K562 (cell line): ENCODE results near the gene PTGES3. TPM values are rescaled to one million over a fixed set of nuclear protein-coding genes. Genes with fewer than 3 reads are reported as not detected.

Experiments used
- ATF1 ChIP-seq, 2 experiments: fragments of 450-650 bp in 1 of 2; IDR thresholded peaks; 2 replicates each; pipeline ENCODE4 v1.6.1; 2016; ENCODE audit warnings: missing compliant biosample characterization in 1 of 2, missing genetic modification characterization in 1 of 2
- BMI1 ChIP-seq: fragments of 150-350 bp; IDR thresholded peaks from 2 replicates; pipeline ENCODE4 v1.6.1; 2014; ENCODE audit warnings: low read length
- EGR1 ChIP-seq: fragments of 450-650 bp; conservative IDR thresholded peaks from 2 replicates; pipeline ENCODE4 v1.6.1; 2017; ENCODE audit warnings: mild to moderate bottlenecking
- ESRRA ChIP-seq: fragments of 450-650 bp; IDR thresholded peaks from 2 replicates; pipeline ENCODE4 v1.6.1; 2014; ENCODE audit warnings: low read depth, mild to moderate bottlenecking, moderate library complexity, borderline replicate concordance
- FOXA3 ChIP-seq, 2 experiments: fragments of 450-650 bp in 1 of 2; sonication (generic) in 1 of 2; formaldehyde crosslinking; IDR thresholded peaks in 1 of 2; conservative IDR thresholded peaks in 1 of 2; 2 replicates each; pipeline versions ENCODE4 v1.4.0 to v1.8.0; 2020 to 2022; ENCODE audit warnings: mild to moderate bottlenecking in 2 of 2, missing genetic modification reagents in 1 of 2
- KAT7 ChIP-seq: sonication (generic); formaldehyde crosslinking; IDR thresholded peaks from 2 replicates; pipeline ENCODE4 v1.8.0; 2022; ENCODE audit warnings: missing genetic modification reagents, mild to moderate bottlenecking, borderline replicate concordance
- PRDM10 ChIP-seq: fragments of 450-650 bp; IDR thresholded peaks from 2 replicates; pipeline ENCODE4 v1.6.1; 2018; ENCODE audit not compliant: partially characterized antibody
- TGIF2 ChIP-seq: sonication (generic); formaldehyde crosslinking; IDR thresholded peaks from 2 replicates; pipeline ENCODE4 v1.8.1; 2022; ENCODE audit warnings: mild to moderate bottlenecking, missing genetic modification reagents, moderate library complexity
- THRAP3 ChIP-seq: fragments of 450-650 bp; IDR thresholded peaks from 2 replicates; pipeline ENCODE4 v1.6.1; 2016; ENCODE audit warnings: mild to moderate bottlenecking, inconsistent platforms, borderline replicate concordance
- TOE1 ChIP-seq, 2 experiments: fragments of 450-650 bp in 1 of 2; sonication (generic) in 1 of 2; formaldehyde crosslinking in 1 of 2; IDR thresholded peaks; 2 replicates each; pipeline versions ENCODE4 v1.7.1 to v1.8.0; 2016 to 2022; ENCODE audit warnings: borderline replicate concordance in 2 of 2, mild to moderate bottlenecking in 2 of 2, antibody characterized with exemption in 1 of 2, inconsistent platforms in 1 of 2, low read depth in 1 of 2, missing genetic modification reagents in 1 of 2, moderate library complexity in 1 of 2
- ZBTB7A ChIP-seq: IDR thresholded peaks from 2 replicates; pipeline ENCODE4 v1.6.1; 2011; ENCODE audit warnings: low read depth, mild to moderate bottlenecking, low read length, moderate library complexity, borderline replicate concordance; ENCODE audit not compliant: control insufficient read depth
- ZFP1 ChIP-seq: fragments of 450-650 bp; formaldehyde crosslinking; IDR thresholded peaks from 2 replicates; pipeline ENCODE4 v1.4.0; 2020; ENCODE audit warnings: mild to moderate bottlenecking, mixed read lengths
- polyA plus RNA-seq, 8 experiments: library from polyadenylated mRNA; depleted of rRNA in 4 of 8; stranded (reverse) in 5 of 8; unstranded in 3 of 8; fragments of >200 nt; fragmentation: Nextera tagmentation in 2 of 8; fragmentation: Illumina TruSeq in 1 of 8; extraction: Ambion mirVana in 2 of 8; extraction: Trizol in 1 of 8; gene quantifications; 2 replicates each; pipeline versions ENCODE4 v1.2.1 to v1.2.3, GENCODE V29; 2011 to 2014; ENCODE audit warnings: inconsistent platforms in 1 of 8, missing spikeins in 1 of 8
- total RNA-seq, 7 experiments: library from RNA; depleted of rRNA in 6 of 7; stranded (reverse); fragments of >200 nt in 6 of 7; fragmentation: Illumina TruSeq in 2 of 7; extraction: Trizol in 2 of 7; gene quantifications; 2 replicates each; pipeline versions ENCODE4 v1.2.1 to v1.2.3, GENCODE V29; 2011 to 2021; ENCODE audit warnings: low replicate concordance in 1 of 7
- TF ChIP-seq, protein P1 (sequence below): fragments of 200-800 bp; sonication (Bioruptor generic); IDR thresholded peaks from 2 replicates; pipeline ENCODE4 v1.6.1; 2017; ENCODE audit warnings: missing genetic modification characterization, missing compliant biosample characterization
- TF ChIP-seq, protein P2 (sequence below): sonication (generic); formaldehyde crosslinking; IDR thresholded peaks from 2 replicates; pipeline ENCODE4 v1.8.0; 2023; ENCODE audit warnings: mild to moderate bottlenecking, missing genetic modification reagents

Gene PTGES3
- total and polyA plus RNA-seq, 9 of the 15 experiments (the other 6 are each of a cell fraction or from before 2014, with no cell fraction given): 163 to 501 (median 213) TPM

GRCh38 chr12:56631790-56632700, 56.0 kb downstream of the PTGES3 start (continued):
- no peak for TF ChIP-seq PRDM10
- TF ChIP-seq ESRRA: peak; percentile 83
- peak; percentile 62; the same call in 1 of the 2 replicates for TF ChIP-seq KAT7 (CRISPR knock-in tag)
- TF ChIP-seq ZFP1 (CRISPR knock-in tag): no peak
- TF ChIP-seq BMI1: no peak
- TF ChIP-seq TOE1 (IDR thresholded peaks at IDR 0.05; ENCODE audit: borderline replicate concordance): no peak
- no peak for TF ChIP-seq TOE1 (CRISPR knock-in tag; IDR thresholded peaks at IDR 0.05; ENCODE audit: borderline replicate concordance, low read depth)
- TF ChIP-seq, protein P1, sequence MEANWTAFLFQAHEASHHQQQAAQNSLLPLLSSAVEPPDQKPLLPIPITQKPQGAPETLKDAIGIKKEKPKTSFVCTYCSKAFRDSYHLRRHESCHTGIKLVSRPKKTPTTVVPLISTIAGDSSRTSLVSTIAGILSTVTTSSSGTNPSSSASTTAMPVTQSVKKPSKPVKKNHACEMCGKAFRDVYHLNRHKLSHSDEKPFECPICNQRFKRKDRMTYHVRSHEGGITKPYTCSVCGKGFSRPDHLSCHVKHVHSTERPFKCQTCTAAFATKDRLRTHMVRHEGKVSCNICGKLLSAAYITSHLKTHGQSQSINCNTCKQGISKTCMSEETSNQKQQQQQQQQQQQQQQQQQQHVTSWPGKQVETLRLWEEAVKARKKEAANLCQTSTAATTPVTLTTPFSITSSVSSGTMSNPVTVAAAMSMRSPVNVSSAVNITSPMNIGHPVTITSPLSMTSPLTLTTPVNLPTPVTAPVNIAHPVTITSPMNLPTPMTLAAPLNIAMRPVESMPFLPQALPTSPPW (CRISPR knock-in tag): peak; percentile 64
- no peak for TF ChIP-seq FOXA3 (CRISPR knock-in tag; conservative IDR thresholded peaks at IDR 0.05 in 1 of 2, IDR thresholded peaks at IDR 0.05 in 1 of 2)
- TF ChIP-seq, protein P2, sequence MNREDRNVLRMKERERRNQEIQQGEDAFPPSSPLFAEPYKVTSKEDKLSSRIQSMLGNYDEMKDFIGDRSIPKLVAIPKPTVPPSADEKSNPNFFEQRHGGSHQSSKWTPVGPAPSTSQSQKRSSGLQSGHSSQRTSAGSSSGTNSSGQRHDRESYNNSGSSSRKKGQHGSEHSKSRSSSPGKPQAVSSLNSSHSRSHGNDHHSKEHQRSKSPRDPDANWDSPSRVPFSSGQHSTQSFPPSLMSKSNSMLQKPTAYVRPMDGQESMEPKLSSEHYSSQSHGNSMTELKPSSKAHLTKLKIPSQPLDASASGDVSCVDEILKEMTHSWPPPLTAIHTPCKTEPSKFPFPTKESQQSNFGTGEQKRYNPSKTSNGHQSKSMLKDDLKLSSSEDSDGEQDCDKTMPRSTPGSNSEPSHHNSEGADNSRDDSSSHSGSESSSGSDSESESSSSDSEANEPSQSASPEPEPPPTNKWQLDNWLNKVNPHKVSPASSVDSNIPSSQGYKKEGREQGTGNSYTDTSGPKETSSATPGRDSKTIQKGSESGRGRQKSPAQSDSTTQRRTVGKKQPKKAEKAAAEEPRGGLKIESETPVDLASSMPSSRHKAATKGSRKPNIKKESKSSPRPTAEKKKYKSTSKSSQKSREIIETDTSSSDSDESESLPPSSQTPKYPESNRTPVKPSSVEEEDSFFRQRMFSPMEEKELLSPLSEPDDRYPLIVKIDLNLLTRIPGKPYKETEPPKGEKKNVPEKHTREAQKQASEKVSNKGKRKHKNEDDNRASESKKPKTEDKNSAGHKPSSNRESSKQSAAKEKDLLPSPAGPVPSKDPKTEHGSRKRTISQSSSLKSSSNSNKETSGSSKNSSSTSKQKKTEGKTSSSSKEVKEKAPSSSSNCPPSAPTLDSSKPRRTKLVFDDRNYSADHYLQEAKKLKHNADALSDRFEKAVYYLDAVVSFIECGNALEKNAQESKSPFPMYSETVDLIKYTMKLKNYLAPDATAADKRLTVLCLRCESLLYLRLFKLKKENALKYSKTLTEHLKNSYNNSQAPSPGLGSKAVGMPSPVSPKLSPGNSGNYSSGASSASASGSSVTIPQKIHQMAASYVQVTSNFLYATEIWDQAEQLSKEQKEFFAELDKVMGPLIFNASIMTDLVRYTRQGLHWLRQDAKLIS (CRISPR knock-in tag): 0 out of 2 replicates have a peak, but pooled peaks have one; percentile 32
- no peak for TF ChIP-seq ATF1 (CRISPR knock-in tag; IDR thresholded peaks at IDR 0.05)
- 0 out of 2 replicates have a peak, but pooled peaks have one; percentile 24 for TF ChIP-seq ATF1 (tag; IDR thresholded peaks at IDR 0.05)
- TF ChIP-seq THRAP3: no peak
- peak; percentile 96 for TF ChIP-seq EGR1
- peak; percentile 69; the same call in 1 of the 2 replicates for TF ChIP-seq ZBTB7A
- TF ChIP-seq TGIF2 (CRISPR knock-in tag): peak; percentile 52; the same call in 1 of the 2 replicates
